GM12878 (cell line): ENCODE measurements around the gene HAP1. TPM values are rescaled to one million over a fixed set of nuclear protein-coding genes. Genes with fewer than 3 reads are reported as not detected.

Experiments used
- ATAC-seq: fragments of 200-7000 bp; cut with Tn5 transposase; 3 replicates; pipeline ENCODE4 v1.9.1; 2020; ENCODE audit warnings: mild to moderate bottlenecking, moderate library complexity
- BruUV-seq: library from RNA; stranded (reverse); fragments of 400-500 nt; replicated peaks from 2 replicates; lab custom pipeline; 2021; lab: Mats Ljungman, UMichigan
- CTCF ChIA-PET: fragments of 300-600 bp; sonication (Branson Sonifier 250); formaldehyde crosslinking; extraction: SDS; loops from one replicate; lab custom pipeline; 2021; ENCODE audit warnings: inconsistent platforms; lab: Yijun Ruan, JAX
- POLR2A ChIA-PET: fragments of 350-600 bp; formaldehyde crosslinking; extraction: SDS; loops from one replicate; lab custom pipeline; 2021; ENCODE audit warnings: inconsistent platforms; lab: Charles Lee
- RAD21 ChIA-PET: fragments of 300-600 bp; sonication (Branson Sonifier 250); formaldehyde crosslinking; loops from one replicate; lab custom pipeline; 2023; ENCODE audit warnings: antibody characterized with exemption; ENCODE audit not compliant: unreplicated experiment; lab: Charles Lee
- SMC1A ChIA-PET: fragments of 300-600 bp; sonication (Branson Sonifier 250); formaldehyde crosslinking; loops from one replicate; lab custom pipeline; 2023; ENCODE audit not compliant: unreplicated experiment, uncharacterized antibody; lab: Charles Lee
- DNase-seq: peaks from one replicate; pipeline ENCODE4 v3.0.0-alpha.2; 2011; ENCODE audit warnings: low read depth, low spot score
- FAIRE-seq: peaks from 3 replicates; lab custom pipeline; 2011; peaks lifted over from hg19 to GRCh38; lab: Jason Lieb, UNC
- H2AFZ ChIP-seq: 2 replicates; pipeline ENCODE4 v1.6.0; 2011; ENCODE audit warnings: low read depth, low read length, control low read depth; ENCODE audit not compliant: control insufficient read depth
- H3K27ac ChIP-seq: 2 replicates; pipeline ENCODE4 v1.5.1; 2011; ENCODE audit warnings: control low read depth; ENCODE audit not compliant: control insufficient read depth, insufficient read depth
- H3K27me3 ChIP-seq, 2 experiments: replicated peaks in 1 of 2; 2 replicates each; pipeline versions ENCODE4 v1.6.0 to v1.6.1; 2011; ENCODE audit warnings: low read length in 1 of 2; ENCODE audit not compliant: control insufficient read depth in 2 of 2, insufficient read depth in 2 of 2
- H3K36me3 ChIP-seq, 2 experiments: 2 replicates each; pipeline ENCODE4 v1.5.1; 2011; ENCODE audit warnings: low read length in 1 of 2; ENCODE audit not compliant: control insufficient read depth in 2 of 2, insufficient read depth in 2 of 2
- H3K4me1 ChIP-seq: 2 replicates; pipeline ENCODE4 v1.6.1; 2011; ENCODE audit warnings: mild to moderate bottlenecking, low read length, moderate library complexity, mixed read lengths; ENCODE audit not compliant: control insufficient read depth, insufficient read depth
- H3K4me2 ChIP-seq: 2 replicates; pipeline ENCODE4 v1.6.0; 2011; ENCODE audit warnings: control low read depth; ENCODE audit not compliant: control insufficient read depth, insufficient read depth
- H3K4me3 ChIP-seq: fragments of 200-600 bp; sonication (generic); 2 replicates; pipeline ENCODE4 v1.5.1; 2016
- H3K79me2 ChIP-seq: 2 replicates; pipeline ENCODE4 v1.6.0; 2011; ENCODE audit warnings: low read length; ENCODE audit not compliant: control insufficient read depth, insufficient read depth
- H3K9ac ChIP-seq: 2 replicates; pipeline ENCODE4 v1.8.0; 2011; ENCODE audit warnings: low read length, control low read depth, mixed read lengths; ENCODE audit not compliant: control insufficient read depth, insufficient read depth
- H3K9me3 ChIP-seq: replicated peaks from 3 replicates; pipeline ENCODE4 v1.5.1; 2011; ENCODE audit warnings: mild to moderate bottlenecking, low read length; ENCODE audit not compliant: control insufficient read depth, insufficient read depth
- H4K20me1 ChIP-seq: 2 replicates; pipeline ENCODE4 v1.6.0; 2011; ENCODE audit not compliant: control insufficient read depth, insufficient read depth
- ETV6 ChIP-seq, 2 experiments: fragments of 450-650 bp in 1 of 2; IDR thresholded peaks in 1 of 2; conservative IDR thresholded peaks in 1 of 2; 2 replicates each; pipeline ENCODE4 v1.6.1; 2014; ENCODE audit warnings: antibody characterized with exemption in 1 of 2, borderline replicate concordance in 1 of 2, low read depth in 1 of 2, mild to moderate bottlenecking in 1 of 2, moderate library complexity in 1 of 2
- WGBS: methylation state at CpG from one replicate; pipeline ENCODE4 v1.1.6; 2016; ENCODE audit warnings: low lambda C conversion rate; ENCODE audit not compliant: insufficient replicate concordance, insufficient coverage; ENCODE audit errors: missing lambda C conversion rate; 5-methylcytosine and 5-hydroxymethylcytosine counted together
- in situ Hi-C: fragments of 300-500 bp; cut with MboI; formaldehyde crosslinking; loops from 9 replicates; pipeline ENCODE4 v1.14.3; 2018; ENCODE audit warnings: mixed read lengths
- intact Hi-C: fragments of 100-400 bp; cut with micrococcal nuclease; formaldehyde crosslinking; loops from one replicate; pipeline ENCODE4 v1.14.2; 2022; ENCODE audit not compliant: unreplicated experiment
- polyA plus RNA-seq, 11 experiments: library from polyadenylated mRNA; depleted of rRNA in 4 of 11; unstranded in 6 of 11; stranded (reverse) in 5 of 11; fragments of >200 nt; fragmentation: Nextera tagmentation in 4 of 11; fragmentation: Illumina TruSeq in 1 of 11; extraction: Ambion mirVana in 4 of 11; extraction: Trizol in 1 of 11; gene quantifications; 1 replicate in 1 of 11; 2 replicates in 10 of 11; pipeline versions ENCODE4 v1.2.1 to v1.2.3, GENCODE V29; 2011 to 2016; ENCODE audit warnings: inconsistent platforms in 2 of 11, missing spikeins in 2 of 11, low read depth in 1 of 11
- total RNA-seq, 4 experiments: library from RNA; depleted of rRNA in 3 of 4; stranded (reverse); fragments of >200 nt in 3 of 4; fragmentation: Illumina TruSeq in 1 of 4; extraction: Trizol in 1 of 4; gene quantifications; 2 replicates each; pipeline versions ENCODE4 v1.2.1 to v1.2.3, GENCODE V29; 2013 to 2021
- TF ChIP-seq, protein P1 (sequence below): fragments of 450-650 bp; IDR thresholded peaks from 2 replicates; pipeline ENCODE4 v1.6.1; 2017; ENCODE audit warnings: mild to moderate bottlenecking, low read depth, inconsistent platforms; ENCODE audit not compliant: poor library complexity, severe bottlenecking
- TF ChIP-seq, protein P2 (sequence below): fragments of 450-650 bp; IDR thresholded peaks from 2 replicates; pipeline ENCODE4 v1.6.1; 2016; ENCODE audit warnings: mild to moderate bottlenecking, moderate library complexity, borderline replicate concordance

The HAP1 gene
- total and polyA plus RNA-seq, 10 of the 15 experiments (the other 5 are each of a cell fraction or from before 2014, with no cell fraction given) = not detected

GRCh38 chr17:41676058-41676419, 58.4 kb downstream of the HAP1 start:
- Histone ChIP-seq H4K20me1 (no peaks in the 10 kb centered on the region), H3K4me2 (peak overlapping the region; percentile 56), H3K27me3 (no peaks in the 10 kb centered on the region), H3K4me3 (peak overlapping the region; percentile 38; the same call in 1 of the 2 replicates), H3K9ac (0 out of 2 replicates have a peak overlapping the region, but pooled peaks have one; percentile 7), H3K27ac (peak overlapping the region; percentile 67), H3K36me3 (no peaks in the 10 kb centered on the region), H3K4me1 (peaks cover 10% of the 10 kb centered on the region), H3K79me2 (no peaks in the 10 kb centered on the region), H2AFZ (no peak overlapping the region), H3K9me3 (no peaks in the 10 kb centered on the region; the same call in 2 of the 3 replicates)
- no TSS peak for BruUV-seq
- in situ Hi-C loops (loop anchor here (10.0 to 25.0 kb wide), 3 partner anchors 1351 to 1686 kb away; partner anchors contain the start of gene TMEM106A), intact Hi-C loops (no loop called here)
- TF ChIP-seq, protein P1, sequence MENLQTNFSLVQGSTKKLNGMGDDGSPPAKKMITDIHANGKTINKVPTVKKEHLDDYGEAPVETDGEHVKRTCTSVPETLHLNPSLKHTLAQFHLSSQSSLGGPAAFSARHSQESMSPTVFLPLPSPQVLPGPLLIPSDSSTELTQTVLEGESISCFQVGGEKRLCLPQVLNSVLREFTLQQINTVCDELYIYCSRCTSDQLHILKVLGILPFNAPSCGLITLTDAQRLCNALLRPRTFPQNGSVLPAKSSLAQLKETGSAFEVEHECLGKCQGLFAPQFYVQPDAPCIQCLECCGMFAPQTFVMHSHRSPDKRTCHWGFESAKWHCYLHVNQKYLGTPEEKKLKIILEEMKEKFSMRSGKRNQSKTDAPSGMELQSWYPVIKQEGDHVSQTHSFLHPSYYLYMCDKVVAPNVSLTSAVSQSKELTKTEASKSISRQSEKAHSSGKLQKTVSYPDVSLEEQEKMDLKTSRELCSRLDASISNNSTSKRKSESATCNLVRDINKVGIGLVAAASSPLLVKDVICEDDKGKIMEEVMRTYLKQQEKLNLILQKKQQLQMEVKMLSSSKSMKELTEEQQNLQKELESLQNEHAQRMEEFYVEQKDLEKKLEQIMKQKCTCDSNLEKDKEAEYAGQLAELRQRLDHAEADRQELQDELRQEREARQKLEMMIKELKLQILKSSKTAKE = peak; percentile 47
- TF ChIP-seq, protein P2, sequence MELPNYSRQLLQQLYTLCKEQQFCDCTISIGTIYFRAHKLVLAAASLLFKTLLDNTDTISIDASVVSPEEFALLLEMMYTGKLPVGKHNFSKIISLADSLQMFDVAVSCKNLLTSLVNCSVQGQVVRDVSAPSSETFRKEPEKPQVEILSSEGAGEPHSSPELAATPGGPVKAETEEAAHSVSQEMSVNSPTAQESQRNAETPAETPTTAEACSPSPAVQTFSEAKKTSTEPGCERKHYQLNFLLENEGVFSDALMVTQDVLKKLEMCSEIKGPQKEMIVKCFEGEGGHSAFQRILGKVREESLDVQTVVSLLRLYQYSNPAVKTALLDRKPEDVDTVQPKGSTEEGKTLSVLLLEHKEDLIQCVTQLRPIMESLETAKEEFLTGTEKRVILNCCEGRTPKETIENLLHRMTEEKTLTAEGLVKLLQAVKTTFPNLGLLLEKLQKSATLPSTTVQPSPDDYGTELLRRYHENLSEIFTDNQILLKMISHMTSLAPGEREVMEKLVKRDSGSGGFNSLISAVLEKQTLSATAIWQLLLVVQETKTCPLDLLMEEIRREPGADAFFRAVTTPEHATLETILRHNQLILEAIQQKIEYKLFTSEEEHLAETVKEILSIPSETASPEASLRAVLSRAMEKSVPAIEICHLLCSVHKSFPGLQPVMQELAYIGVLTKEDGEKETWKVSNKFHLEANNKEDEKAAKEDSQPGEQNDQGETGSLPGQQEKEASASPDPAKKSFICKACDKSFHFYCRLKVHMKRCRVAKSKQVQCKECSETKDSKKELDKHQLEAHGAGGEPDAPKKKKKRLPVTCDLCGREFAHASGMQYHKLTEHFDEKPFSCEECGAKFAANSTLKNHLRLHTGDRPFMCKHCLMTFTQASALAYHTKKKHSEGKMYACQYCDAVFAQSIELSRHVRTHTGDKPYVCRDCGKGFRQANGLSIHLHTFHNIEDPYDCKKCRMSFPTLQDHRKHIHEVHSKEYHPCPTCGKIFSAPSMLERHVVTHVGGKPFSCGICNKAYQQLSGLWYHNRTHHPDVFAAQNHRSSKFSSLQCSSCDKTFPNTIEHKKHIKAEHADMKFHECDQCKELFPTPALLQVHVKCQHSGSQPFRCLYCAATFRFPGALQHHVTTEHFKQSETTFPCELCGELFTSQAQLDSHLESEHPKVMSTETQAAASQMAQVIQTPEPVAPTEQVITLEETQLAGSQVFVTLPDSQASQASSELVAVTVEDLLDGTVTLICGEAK = peak; percentile 6; the same call in 1 of the 2 replicates
- TF ChIP-seq ETV6 (conservative IDR thresholded peaks at IDR 0.05 in 1 of 2, IDR thresholded peaks at IDR 0.05 in 1 of 2; ENCODE audit: borderline replicate concordance in 1 of 2, low read depth in 1 of 2) = no peak
- DNase-seq (no peak), FAIRE-seq (no peak), ATAC-seq (peak; percentile 51)
- CTCF ChIA-PET = interaction anchor here (0.7 to 9.5 kb wide), 5 partner anchors 8 to 1030 kb away, joined by 3 to 265 read pairs (median 3); partner anchors contain the start of gene EIF1
- 59% methylated on average over 3 of the region's 3 CpGs for WGBS
- RAD21 ChIA-PET = interaction anchor here (0.8 to 6.5 kb wide), 3 partner anchors 9 to 20 kb away, joined by 4 to 85 read pairs (median 16); partner anchors contain the start of gene EIF1
- SMC1A ChIA-PET = interaction anchor here (0.8 to 7.5 kb wide), 5 partner anchors 9 to 761 kb away, joined by 3 to 122 read pairs (median 57); partner anchors contain the start of gene EIF1
- POLR2A ChIA-PET = interaction anchor here (0.6 to 7.3 kb wide), 5 partner anchors 9 to 1114 kb away, joined by 3 to 177 read pairs (median 6); partner anchors contain the start of gene EIF1
